Measurements from ENCODE around the gene ABL2.

DNA sequence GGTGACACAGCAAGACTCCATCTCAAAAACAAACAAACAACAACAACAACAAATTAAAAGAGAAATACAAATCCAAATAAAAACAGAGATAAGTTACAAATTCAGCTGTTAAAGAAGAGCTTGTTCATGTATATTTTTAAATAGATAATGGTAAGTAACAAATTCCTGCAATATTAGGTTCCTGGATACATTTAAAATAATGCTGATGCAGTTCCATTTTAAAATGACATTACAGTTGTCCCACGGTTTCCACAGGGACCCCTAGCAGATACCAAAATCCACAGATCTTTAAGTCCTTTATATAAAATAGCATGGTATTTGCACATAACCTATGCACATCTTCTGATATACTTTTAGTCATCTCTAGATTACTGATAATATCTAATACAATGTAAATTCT, 61.5 kb downstream of the ABL2 start:
- TF ChIP-seq CEBPB (IDR thresholded peaks at IDR 0.05) (no peak), YY1 (IDR thresholded peaks at IDR 0.05; ENCODE audit: low read depth) (no peak), EP300 (IDR thresholded peaks at IDR 0.05; ENCODE audit: borderline replicate concordance) (no peak), EGR1 (IDR thresholded peaks at IDR 0.05) (no peak), RAD21 (IDR thresholded peaks at IDR 0.05; ENCODE audit: low read depth) (no peak)
- TF ChIP-seq, protein P1, sequence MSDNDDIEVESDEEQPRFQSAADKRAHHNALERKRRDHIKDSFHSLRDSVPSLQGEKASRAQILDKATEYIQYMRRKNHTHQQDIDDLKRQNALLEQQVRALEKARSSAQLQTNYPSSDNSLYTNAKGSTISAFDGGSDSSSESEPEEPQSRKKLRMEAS (IDR thresholded peaks at IDR 0.05): no peak
- TF ChIP-seq, protein P2, sequence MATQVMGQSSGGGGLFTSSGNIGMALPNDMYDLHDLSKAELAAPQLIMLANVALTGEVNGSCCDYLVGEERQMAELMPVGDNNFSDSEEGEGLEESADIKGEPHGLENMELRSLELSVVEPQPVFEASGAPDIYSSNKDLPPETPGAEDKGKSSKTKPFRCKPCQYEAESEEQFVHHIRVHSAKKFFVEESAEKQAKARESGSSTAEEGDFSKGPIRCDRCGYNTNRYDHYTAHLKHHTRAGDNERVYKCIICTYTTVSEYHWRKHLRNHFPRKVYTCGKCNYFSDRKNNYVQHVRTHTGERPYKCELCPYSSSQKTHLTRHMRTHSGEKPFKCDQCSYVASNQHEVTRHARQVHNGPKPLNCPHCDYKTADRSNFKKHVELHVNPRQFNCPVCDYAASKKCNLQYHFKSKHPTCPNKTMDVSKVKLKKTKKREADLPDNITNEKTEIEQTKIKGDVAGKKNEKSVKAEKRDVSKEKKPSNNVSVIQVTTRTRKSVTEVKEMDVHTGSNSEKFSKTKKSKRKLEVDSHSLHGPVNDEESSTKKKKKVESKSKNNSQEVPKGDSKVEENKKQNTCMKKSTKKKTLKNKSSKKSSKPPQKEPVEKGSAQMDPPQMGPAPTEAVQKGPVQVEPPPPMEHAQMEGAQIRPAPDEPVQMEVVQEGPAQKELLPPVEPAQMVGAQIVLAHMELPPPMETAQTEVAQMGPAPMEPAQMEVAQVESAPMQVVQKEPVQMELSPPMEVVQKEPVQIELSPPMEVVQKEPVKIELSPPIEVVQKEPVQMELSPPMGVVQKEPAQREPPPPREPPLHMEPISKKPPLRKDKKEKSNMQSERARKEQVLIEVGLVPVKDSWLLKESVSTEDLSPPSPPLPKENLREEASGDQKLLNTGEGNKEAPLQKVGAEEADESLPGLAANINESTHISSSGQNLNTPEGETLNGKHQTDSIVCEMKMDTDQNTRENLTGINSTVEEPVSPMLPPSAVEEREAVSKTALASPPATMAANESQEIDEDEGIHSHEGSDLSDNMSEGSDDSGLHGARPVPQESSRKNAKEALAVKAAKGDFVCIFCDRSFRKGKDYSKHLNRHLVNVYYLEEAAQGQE (IDR thresholded peaks at IDR 0.05; ENCODE audit: low read depth): no peak
